Measurements from ENCODE around the gene EME2. TPM values are rescaled to one million over a fixed set of nuclear protein-coding genes. Genes with fewer than 3 reads are reported as not detected.

The EME2 gene
- total and polyA plus RNA-seq, 2 donors (not counting 1 experiment from before 2014, with no cell fraction given), result 2.2 to 8.3 TPM

GRCh38 chr16:1741553-1742165 is 31.0 kb upstream of the EME2 start:
- no peaks in the 10 kb centered on the region for H3K4me1 ChIP-seq (ENCODE audit: control insufficient read depth, extremely low read depth, insufficient read depth, low read length)
- no peak for DNase-seq (ENCODE audit: low read depth in 2 of 2)
- H3K27ac ChIP-seq (ENCODE audit: insufficient read depth, low read length), result no peak overlapping the region
- no peaks in the 10 kb centered on the region for H3K27me3 ChIP-seq (ENCODE audit: control insufficient read depth, insufficient read depth, low read length)
- H3K9ac ChIP-seq (ENCODE audit: insufficient read depth, low read length), result no peak overlapping the region
- H2AFZ ChIP-seq (ENCODE audit: low read length), result no peak overlapping the region
- H3K9me3 ChIP-seq (ENCODE audit: control insufficient read depth, insufficient read depth, low read depth, low read length), result peaks cover 4% of the 10 kb centered on the region
- H3K36me3 ChIP-seq (ENCODE audit: control insufficient read depth, insufficient read depth, low read length), result peaks cover 6% of the 10 kb centered on the region
- TF ChIP-seq EZH2 (IDR thresholded peaks at IDR 0.05; ENCODE audit: low read length, missing control alignments) (no peak), CTCF (conservative IDR thresholded peaks at IDR 0.05 in 1 of 2, IDR thresholded peaks at IDR 0.05 in 1 of 2; ENCODE audit: low read depth in 1 of 2, low read length in 2 of 2) (no peak)
- no peak overlapping the region for H3K4me2 ChIP-seq (ENCODE audit: extremely low read depth, insufficient read depth, low read length)
- no peak overlapping the region for H3K4me3 ChIP-seq (replicated peaks in 1 of 4; ENCODE audit: control extremely low read depth in 1 of 4, insufficient read depth in 1 of 4, low read depth in 3 of 4, low read length in 4 of 4)
- H3K79me2 ChIP-seq (ENCODE audit: control insufficient read depth, insufficient read depth, low read length), result no peaks in the 10 kb centered on the region
- H4K20me1 ChIP-seq (ENCODE audit: control insufficient read depth, extremely low read depth, insufficient read depth, low read length), result no peaks in the 10 kb centered on the region

GRCh38 chr16:1743376-1744337 is 29.0 kb upstream of the EME2 start:
- no peak for DNase-seq (ENCODE audit: low read depth in 2 of 2)
- no peak overlapping the region for H2AFZ ChIP-seq (ENCODE audit: low read length)
- peaks cover 2% of the 10 kb centered on the region for H3K9me3 ChIP-seq (ENCODE audit: control insufficient read depth, insufficient read depth, low read depth, low read length)
- TF ChIP-seq CTCF (conservative IDR thresholded peaks at IDR 0.05 in 1 of 2, IDR thresholded peaks at IDR 0.05 in 1 of 2; ENCODE audit: low read depth in 1 of 2, low read length in 2 of 2), result no peak
- no peak for TF ChIP-seq EZH2 (IDR thresholded peaks at IDR 0.05; ENCODE audit: low read length, missing control alignments)
- no peaks in the 10 kb centered on the region for H3K27me3 ChIP-seq (ENCODE audit: control insufficient read depth, insufficient read depth, low read length)
- no peak overlapping the region for H3K9ac ChIP-seq (ENCODE audit: insufficient read depth, low read length)
- no peak overlapping the region for H3K4me3 ChIP-seq (replicated peaks in 1 of 4; ENCODE audit: control extremely low read depth in 1 of 4, insufficient read depth in 1 of 4, low read depth in 3 of 4, low read length in 4 of 4)
- no peaks in the 10 kb centered on the region for H4K20me1 ChIP-seq (ENCODE audit: control insufficient read depth, extremely low read depth, insufficient read depth, low read length)
- H3K79me2 ChIP-seq (ENCODE audit: control insufficient read depth, insufficient read depth, low read length), result no peaks in the 10 kb centered on the region
- no peaks in the 10 kb centered on the region for H3K4me1 ChIP-seq (ENCODE audit: control insufficient read depth, extremely low read depth, insufficient read depth, low read length)
- no peak overlapping the region for H3K27ac ChIP-seq (ENCODE audit: insufficient read depth, low read length)
- H3K4me2 ChIP-seq (ENCODE audit: extremely low read depth, insufficient read depth, low read length), result no peak overlapping the region
- peaks cover 17% of the 10 kb centered on the region for H3K36me3 ChIP-seq (ENCODE audit: control insufficient read depth, insufficient read depth, low read length)

GRCh38 chr16:1744338-1744840 is 28.2 kb upstream of the EME2 start:
- no peak for DNase-seq (ENCODE audit: low read depth in 2 of 2)
- Histone ChIP-seq H3K4me1 (ENCODE audit: control insufficient read depth, extremely low read depth, insufficient read depth, low read length) (no peaks in the 10 kb centered on the region), H3K79me2 (ENCODE audit: control insufficient read depth, insufficient read depth, low read length) (no peaks in the 10 kb centered on the region), H3K27ac (ENCODE audit: insufficient read depth, low read length) (no peak overlapping the region), H3K36me3 (ENCODE audit: control insufficient read depth, insufficient read depth, low read length) (peaks cover 17% of the 10 kb centered on the region), H3K27me3 (ENCODE audit: control insufficient read depth, insufficient read depth, low read length) (no peaks in the 10 kb centered on the region), H3K9me3 (ENCODE audit: control insufficient read depth, insufficient read depth, low read depth, low read length) (no peaks in the 10 kb centered on the region), H2AFZ (ENCODE audit: low read length) (no peak overlapping the region), H3K4me2 (ENCODE audit: extremely low read depth, insufficient read depth, low read length) (no peak overlapping the region), H3K4me3 (replicated peaks in 1 of 4; ENCODE audit: control extremely low read depth in 1 of 4, insufficient read depth in 1 of 4, low read depth in 3 of 4, low read length in 4 of 4) (no peak overlapping the region), H4K20me1 (ENCODE audit: control insufficient read depth, extremely low read depth, insufficient read depth, low read length) (no peaks in the 10 kb centered on the region), H3K9ac (ENCODE audit: insufficient read depth, low read length) (no peak overlapping the region)
- TF ChIP-seq EZH2 (IDR thresholded peaks at IDR 0.05; ENCODE audit: low read length, missing control alignments) (no peak), CTCF (conservative IDR thresholded peaks at IDR 0.05 in 1 of 2, IDR thresholded peaks at IDR 0.05 in 1 of 2; ENCODE audit: low read depth in 1 of 2, low read length in 2 of 2) (no peak)
